Neutrophil (primary cell): ENCODE measurements around the gene CHMP4B.

Experiments used
- H3K27ac ChIP-seq: fragments of 200-600 bp; sonication (generic); 2 replicates; pipeline ENCODE4 v1.5.1; 2016; ENCODE audit warnings: mild to moderate bottlenecking, moderate library complexity
- H3K27me3 ChIP-seq: fragments of 200-600 bp; sonication (generic); 2 replicates; pipeline ENCODE4 v1.6.0; 2016; ENCODE audit warnings: mild to moderate bottlenecking
- H3K36me3 ChIP-seq: fragments of 200-600 bp; sonication (generic); 2 replicates; pipeline ENCODE4 v1.5.1; 2017
- H3K4me1 ChIP-seq, 2 experiments: fragments of 200-600 bp in 1 of 2; sonication (generic) in 1 of 2; 1 replicate in 1 of 2; 2 replicates in 1 of 2; pipeline versions ENCODE4 v1.5.1 to v1.6.1; 2013 to 2016; ENCODE audit warnings: low read depth in 1 of 2, low read length in 1 of 2, mild to moderate bottlenecking in 1 of 2, moderate library complexity in 1 of 2; ENCODE audit not compliant: control insufficient read depth in 1 of 2, insufficient read depth in 1 of 2
- H3K4me3 ChIP-seq, 2 experiments: fragments of 200-600 bp in 1 of 2; sonication (generic) in 1 of 2; 1 replicate in 1 of 2; 2 replicates in 1 of 2; pipeline ENCODE4 v1.5.1; 2013 to 2016; ENCODE audit warnings: low read depth in 1 of 2, low read length in 1 of 2, mild to moderate bottlenecking in 1 of 2, moderate library complexity in 1 of 2
- H3K9me3 ChIP-seq: fragments of 200-600 bp; sonication (generic); 2 replicates; pipeline ENCODE4 v1.5.1; 2016
- TF ChIP-seq, protein P1 (sequence below): fragments of 200-600 bp; sonication (generic); IDR thresholded peaks from 2 replicates; pipeline ENCODE4 v1.5.1; 2016; ENCODE audit warnings: antibody characterized with exemption

Gene CHMP4B

DNA sequence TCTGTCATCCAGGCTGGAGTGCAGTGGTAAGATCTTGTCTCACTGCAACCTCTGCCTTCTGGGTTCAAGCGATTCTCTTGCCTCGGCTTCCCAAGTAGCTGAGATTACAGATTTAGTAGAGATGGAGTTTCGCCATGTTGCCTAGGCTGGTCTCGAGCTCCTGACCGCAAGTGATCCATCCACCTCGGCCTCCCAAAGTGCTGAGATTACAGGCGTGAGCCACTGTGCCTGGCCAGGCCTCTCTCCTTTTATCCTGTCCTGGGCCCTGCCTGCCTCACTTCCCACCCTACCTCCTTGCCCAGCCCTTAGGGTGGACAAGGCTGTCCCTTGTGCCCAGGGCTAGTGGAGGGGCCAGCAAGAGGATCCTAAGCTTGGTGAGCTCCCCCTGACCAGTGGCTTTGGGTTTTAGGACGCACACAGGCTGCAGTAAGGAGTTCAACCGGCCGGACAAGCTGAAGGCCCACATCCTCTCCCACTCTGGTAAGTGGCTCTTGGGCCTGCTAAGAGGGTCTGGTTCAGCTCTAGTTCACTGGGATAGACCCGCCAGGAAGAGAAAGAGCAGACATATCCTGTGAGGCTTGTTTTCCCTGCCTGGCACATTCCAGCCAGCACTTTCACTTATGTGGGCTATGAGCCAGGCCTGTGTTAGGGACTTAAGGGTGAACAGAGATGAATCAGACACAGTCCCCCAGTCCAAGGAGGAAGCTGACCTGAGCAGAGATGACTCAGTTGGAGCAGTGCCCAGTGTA is 21.9 kb upstream of the CHMP4B start:
- Histone ChIP-seq H3K27me3 (no peaks in the 10 kb centered on the region), H3K36me3 (peaks cover 23% of the 10 kb centered on the region), H3K4me3 (no peak overlapping the region), H3K9me3 (no peaks in the 10 kb centered on the region), H3K4me1 (peaks cover 28% of the 10 kb centered on the region in 2 experiments), H3K27ac (no peak overlapping the region)
- TF ChIP-seq, protein P1, sequence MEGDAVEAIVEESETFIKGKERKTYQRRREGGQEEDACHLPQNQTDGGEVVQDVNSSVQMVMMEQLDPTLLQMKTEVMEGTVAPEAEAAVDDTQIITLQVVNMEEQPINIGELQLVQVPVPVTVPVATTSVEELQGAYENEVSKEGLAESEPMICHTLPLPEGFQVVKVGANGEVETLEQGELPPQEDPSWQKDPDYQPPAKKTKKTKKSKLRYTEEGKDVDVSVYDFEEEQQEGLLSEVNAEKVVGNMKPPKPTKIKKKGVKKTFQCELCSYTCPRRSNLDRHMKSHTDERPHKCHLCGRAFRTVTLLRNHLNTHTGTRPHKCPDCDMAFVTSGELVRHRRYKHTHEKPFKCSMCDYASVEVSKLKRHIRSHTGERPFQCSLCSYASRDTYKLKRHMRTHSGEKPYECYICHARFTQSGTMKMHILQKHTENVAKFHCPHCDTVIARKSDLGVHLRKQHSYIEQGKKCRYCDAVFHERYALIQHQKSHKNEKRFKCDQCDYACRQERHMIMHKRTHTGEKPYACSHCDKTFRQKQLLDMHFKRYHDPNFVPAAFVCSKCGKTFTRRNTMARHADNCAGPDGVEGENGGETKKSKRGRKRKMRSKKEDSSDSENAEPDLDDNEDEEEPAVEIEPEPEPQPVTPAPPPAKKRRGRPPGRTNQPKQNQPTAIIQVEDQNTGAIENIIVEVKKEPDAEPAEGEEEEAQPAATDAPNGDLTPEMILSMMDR: no peak

DNA sequence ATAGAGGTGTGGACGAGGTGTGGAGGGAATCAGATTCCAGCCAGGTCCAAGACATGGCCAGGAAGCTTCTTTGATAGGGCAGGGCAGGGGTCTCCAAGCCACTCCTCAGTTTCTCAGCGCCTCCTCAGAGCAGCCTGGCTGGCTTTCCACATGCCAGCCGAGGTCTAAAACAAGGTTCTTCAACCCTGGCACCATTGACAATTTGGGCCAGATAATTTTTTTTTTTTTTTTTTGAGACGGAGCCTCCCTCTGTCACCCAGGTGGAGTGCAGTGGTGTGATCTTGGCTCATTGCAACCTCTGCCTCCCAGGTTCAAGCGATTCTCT is 21.3 kb upstream of the CHMP4B start:
- peaks cover 22% of the 10 kb centered on the region in 2 experiments for H3K4me1 ChIP-seq
- TF ChIP-seq, protein P1: no peak
- H3K9me3 ChIP-seq: no peaks in the 10 kb centered on the region
- peaks cover 23% of the 10 kb centered on the region for H3K36me3 ChIP-seq
- no peaks in the 10 kb centered on the region for H3K27me3 ChIP-seq
- H3K27ac ChIP-seq: no peak overlapping the region
- H3K4me3 ChIP-seq: no peak overlapping the region

- H3K9me3 ChIP-seq: no peaks in the 10 kb centered on the region
- TF ChIP-seq, protein P1: no peak
- peaks cover 15% of the 10 kb centered on the region in 2 experiments for H3K4me1 ChIP-seq
- H3K4me3 ChIP-seq: no peak overlapping the region
- H3K27me3 ChIP-seq: no peaks in the 10 kb centered on the region
- no peak overlapping the region for H3K27ac ChIP-seq
- H3K36me3 ChIP-seq: peaks cover 23% of the 10 kb centered on the region
Measured at GRCh38 chr20:33790566-33790965, 20.6 kb upstream of the CHMP4B start.

GRCh38 chr20:33791021-33791420 is 20.1 kb upstream of the CHMP4B start:
- no peaks in the 10 kb centered on the region for H3K9me3 ChIP-seq
- H3K36me3 ChIP-seq: peaks cover 23% of the 10 kb centered on the region
- H3K27me3 ChIP-seq: no peaks in the 10 kb centered on the region
- TF ChIP-seq, protein P1: no peak
- no peak overlapping the region for H3K27ac ChIP-seq
- H3K4me1 ChIP-seq: peaks cover 10% of the 10 kb centered on the region in 2 experiments
- no peak overlapping the region for H3K4me3 ChIP-seq

DNA sequence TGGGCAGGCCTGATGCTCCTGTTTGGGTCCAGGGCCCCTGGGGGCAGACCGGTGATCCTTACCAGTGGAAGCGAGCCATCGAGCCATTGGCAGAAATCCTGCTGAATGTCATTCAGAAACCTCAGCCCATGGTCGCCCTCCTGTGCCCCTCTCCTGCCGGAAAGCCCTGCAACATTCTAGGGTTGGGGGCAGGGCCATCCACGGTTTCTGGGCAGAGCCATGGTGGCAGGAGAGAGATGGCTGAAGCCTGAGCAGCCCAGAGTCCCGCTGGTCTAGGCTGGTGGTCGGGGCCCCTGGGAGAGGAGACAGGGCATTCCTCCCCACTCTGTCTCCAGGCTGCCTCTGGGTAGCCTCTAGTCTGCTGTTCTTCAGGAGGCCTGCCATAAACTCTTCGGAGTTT is 19.6 kb upstream of the CHMP4B start:
- no peak overlapping the region for H3K4me3 ChIP-seq
- no peaks in the 10 kb centered on the region for H3K27me3 ChIP-seq
- peaks cover 5 to 7% of the 10 kb centered on the region in 2 experiments for H3K4me1 ChIP-seq
- H3K9me3 ChIP-seq: no peaks in the 10 kb centered on the region
- peaks cover 23% of the 10 kb centered on the region for H3K36me3 ChIP-seq
- TF ChIP-seq, protein P1: no peak
- no peak overlapping the region for H3K27ac ChIP-seq
